Brain pericyte (primary cell): ENCODE measurements around the gene RHBDL3.

ENCODE experiments used
- DNase-seq: peaks from one replicate; pipeline ENCODE4 v3.0.0-alpha.2; 2012; ENCODE audit warnings: low read depth, low spot score

The RHBDL3 gene

DNA sequence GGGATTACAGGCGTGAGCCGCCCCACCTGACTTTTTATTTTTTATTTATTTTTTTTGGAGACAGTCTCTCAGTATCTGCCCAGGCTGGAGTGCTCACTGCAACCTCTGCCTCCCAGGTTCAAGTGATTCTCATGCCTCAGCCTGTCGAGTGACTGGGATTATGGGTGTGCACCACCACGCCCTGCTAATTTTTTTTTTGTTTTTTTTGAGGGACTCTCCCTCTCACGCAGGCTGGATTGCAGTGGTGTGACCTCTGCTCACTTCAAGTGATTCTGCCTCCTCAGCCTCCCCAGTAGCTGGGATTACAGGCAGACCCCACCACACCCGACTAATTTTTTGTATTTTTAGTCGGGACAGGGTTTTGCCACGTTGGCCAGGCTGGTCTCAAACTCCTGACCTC, 92.0 kb downstream of the RHBDL3 start:
- DNase-seq: no peak

DNA sequence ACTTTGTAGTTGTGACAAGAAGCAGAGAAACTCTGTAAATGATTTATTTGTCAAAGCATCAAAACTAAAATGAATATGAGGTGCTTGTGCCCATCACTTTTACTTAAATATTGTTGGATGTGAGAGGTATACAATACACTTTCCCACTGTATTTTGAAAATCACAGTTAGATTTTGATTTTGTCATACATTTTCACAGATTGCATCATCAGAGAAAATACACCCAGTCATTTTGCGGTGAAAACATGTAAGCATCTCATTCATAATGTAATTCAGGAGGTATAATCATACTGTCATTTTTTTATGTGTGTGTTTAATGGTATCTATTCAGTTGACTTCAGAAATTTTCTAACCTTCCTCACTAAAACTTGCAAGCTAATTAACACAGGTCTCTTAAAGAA, 95.6 kb downstream of the RHBDL3 start:
- DNase-seq: no peak

DNA sequence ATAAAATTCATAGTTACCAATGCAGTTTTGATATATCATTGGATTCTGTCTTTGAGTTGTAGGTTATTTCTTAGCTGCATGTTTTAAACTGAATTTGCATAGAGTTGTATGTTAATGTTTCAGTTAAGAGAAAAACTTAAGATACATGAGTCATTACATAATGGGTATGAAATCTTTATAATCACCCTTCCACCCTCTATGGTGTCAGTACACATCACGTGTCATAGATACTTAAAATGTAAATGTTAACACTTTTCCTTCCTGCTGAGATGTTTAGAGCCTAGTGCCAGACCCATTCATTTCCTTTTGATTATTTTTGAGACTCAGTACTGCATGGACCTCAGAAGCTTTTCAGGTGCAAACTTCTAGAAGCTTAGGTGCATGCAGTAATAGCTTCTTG, 104.8 kb downstream of the RHBDL3 start:
- DNase-seq: no peak
